HG03139 (cell line): ENCODE results near the gene PPME1.

Experiments
- ATAC-seq: cut with Tn5 transposase; IDR thresholded peaks from one replicate; pipeline ENCODE4 v1.9.1; 2021; ENCODE audit not compliant: unreplicated experiment

PPME1 gene

GRCh38 chr11:74159642-74160041 lies 11.4 kb upstream of the PPME1 start:
- ATAC-seq = no peak

- ATAC-seq = no peak
These were observed 8.2 kb upstream of the PPME1 start for GRCh38 chr11:74162681-74163467.

DNA sequence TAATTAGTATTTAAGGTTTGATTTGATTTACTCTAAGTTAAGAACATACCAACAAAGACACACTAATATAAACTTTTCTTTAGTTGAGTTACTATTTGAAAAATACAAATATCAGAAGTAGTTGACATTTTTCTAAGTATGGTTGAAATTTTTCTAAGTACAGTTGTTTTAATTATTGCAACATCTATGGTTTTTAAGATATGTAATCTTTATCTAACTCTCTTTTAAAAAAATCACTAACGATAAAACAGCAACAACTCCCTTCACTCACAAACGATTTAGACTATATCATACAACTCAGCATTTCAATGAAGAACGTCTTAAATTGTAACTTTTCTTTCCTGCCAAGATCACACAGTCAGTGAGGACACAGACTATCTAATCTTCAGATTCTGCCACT lies 2.3 kb upstream of the PPME1 start:
- no peak for ATAC-seq

GRCh38 chr11:74169738-74170458 lies 1.2 kb upstream of the PPME1 start:
- ATAC-seq = no peak

- no peak for ATAC-seq
These were observed 510 bp downstream of the PPME1 start for GRCh38 chr11:74171630-74171968.

GRCh38 chr11:74171997-74172396 lies 908 bp downstream of the PPME1 start:
- ATAC-seq = no peak

DNA sequence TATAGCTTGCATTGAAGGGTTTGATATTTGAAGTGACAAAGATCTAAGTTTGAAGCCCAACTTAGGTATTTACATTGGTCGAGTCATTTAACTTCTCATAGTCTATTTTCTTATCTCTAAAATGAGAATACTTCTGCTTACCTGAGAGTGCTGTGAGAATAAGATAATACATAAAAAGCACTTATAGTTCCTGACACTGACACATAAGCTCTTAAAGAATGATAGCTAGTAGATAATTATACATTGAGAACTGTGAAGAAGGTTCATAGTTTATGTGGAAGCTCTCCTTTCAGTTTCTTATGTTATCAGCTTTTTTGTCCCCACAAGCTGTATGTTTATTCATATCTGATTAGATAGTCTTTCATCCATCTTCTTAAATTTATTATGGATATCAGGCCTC lies 4.8 kb downstream of the PPME1 start:
- ATAC-seq = no peak

DNA sequence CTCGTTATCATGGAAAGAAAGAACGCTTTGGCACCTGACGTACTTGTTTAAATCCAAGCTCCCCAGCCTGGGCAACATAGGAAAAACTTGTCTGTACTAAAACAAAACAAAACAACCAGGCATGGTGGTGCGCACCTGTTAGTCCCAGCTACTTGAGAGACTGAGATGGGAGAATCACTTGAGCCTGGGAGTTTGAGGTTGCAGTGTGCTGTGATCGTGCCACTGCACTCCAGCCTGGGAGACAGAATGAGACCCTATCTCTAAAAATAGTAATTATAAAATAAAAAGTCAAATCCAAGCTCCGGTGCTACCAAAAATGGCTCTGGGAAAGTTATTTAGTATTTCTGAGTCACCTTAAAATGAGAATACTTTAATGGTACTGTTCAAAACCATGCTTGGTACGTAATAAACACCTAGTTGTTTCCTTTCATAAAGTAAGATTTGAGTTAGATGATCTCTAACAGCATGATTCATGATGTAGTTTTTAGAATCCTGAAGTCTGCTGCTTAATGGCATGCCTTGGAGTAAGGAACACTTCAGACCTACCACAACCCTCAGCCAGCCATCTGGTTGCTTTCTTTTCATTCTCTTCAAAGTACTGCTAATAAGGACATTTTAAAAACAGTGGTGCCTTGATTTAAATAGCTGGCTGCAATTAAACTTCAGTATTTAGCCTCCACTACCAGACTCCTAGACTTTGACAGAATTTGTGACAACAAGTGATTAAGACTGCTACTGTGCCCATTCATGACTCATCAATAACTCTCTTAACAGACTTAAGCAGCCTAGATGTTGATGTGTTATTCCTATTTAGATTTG lies 8.4 kb downstream of the PPME1 start:
- ATAC-seq = no peak

DNA sequence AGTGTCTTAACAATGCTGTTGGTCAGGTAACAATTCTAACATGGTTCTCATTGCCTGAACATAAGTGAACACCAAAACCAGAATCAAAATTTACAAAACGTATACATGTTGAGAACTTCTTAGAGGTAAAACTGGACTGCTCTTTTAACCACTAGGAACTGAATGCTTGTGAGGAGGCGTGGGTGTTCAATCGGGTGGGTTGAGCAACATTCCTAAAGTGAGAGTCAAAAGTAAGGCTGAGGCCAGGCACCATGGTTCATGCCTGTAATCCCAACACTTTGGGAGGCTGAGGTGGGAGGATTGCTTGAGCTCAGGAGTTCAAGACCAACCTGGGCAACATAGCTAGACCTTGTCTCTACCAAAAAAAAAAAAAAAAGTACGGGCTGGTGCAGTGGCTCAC lies 11.5 kb downstream of the PPME1 start:
- ATAC-seq = no peak

GRCh38 chr11:74185285-74185684 lies 14.2 kb downstream of the PPME1 start:
- no peak for ATAC-seq

DNA sequence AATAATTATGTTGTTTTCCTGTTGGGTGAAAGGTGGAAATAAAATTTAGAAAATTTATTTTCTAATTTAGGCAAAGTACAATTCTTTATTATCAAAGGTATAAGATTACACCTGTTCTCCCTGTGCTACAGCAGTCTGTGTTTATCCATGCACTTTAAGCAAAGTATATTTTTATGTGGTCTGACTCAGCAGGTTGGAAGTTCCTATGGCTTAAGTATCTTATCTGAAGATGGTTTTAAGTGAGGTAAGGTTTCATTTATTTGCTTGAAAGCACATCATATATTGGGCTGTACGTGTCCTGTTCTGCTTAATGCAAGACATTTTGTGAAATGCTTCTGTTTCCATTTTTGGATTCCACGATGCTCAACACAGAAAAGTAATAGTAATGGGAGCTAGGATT lies 14.6 kb downstream of the PPME1 start:
- ATAC-seq = no peak

DNA sequence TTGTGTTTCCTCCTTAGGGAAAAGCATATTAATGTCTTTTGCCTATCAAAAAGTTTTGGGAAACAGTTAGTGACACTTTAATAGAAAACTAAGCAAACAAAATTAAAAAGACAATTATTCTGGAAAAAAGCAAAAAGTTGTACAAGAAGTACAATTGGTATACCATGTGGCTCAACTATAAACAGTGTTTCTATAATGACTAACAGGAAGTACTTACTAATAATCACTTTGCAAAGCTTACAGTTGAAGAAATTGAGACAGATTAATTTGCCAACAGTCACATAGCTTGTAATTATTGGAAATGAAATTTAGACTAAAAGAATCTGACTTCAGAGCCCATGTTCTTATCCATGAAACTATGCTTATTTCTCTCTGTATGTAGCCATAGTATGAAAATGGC lies 24.7 kb downstream of the PPME1 start:
- ATAC-seq = no peak

GRCh38 chr11:74196781-74197486 lies 25.8 kb downstream of the PPME1 start:
- no peak for ATAC-seq

DNA sequence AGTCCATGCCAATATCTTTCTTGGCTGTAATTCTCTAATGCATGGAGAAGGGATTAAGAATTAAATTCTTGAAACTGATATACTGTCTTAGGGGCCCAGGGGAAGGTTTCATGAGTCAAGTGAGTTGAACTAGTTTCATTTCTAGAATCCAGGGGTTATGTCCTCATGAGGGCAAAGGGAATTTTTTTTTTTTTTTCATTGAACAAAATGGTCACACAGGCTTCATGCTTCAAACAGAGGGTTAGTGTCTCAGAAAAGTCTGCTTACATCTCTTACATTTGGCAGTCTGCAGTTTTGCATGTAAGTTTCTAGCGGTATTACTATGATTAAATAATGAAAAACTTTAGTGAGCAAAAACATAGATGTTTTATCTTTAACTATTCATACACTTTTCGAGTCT lies 32.9 kb downstream of the PPME1 start:
- ATAC-seq = no peak

DNA sequence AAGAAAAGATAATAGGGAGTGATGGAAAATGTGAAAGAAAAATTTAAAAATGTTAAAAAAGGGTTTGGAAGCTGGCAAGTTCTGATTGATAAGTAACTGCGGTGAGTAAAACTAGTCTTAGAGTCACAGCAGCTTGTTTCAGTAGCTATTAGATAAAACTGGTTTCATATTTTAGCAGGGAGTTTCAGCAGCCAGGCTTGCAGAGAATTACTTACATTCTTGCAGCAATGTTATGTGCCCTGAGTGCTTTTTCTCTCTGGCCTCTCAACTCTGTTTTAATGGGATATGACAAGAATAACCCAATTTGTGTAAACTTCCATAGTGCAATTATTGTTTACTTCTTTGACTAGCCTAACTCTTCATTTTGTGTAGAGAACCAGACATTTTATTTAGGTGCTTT lies 33.6 kb downstream of the PPME1 start:
- no peak for ATAC-seq

- no peak for ATAC-seq
These were observed 34.1 kb downstream of the PPME1 start for GRCh38 chr11:74205181-74205580.

GRCh38 chr11:74206746-74207145 lies 35.7 kb downstream of the PPME1 start:
- ATAC-seq = no peak

- ATAC-seq = no peak
These were observed 37.4 kb downstream of the PPME1 start for GRCh38 chr11:74208507-74208906.

DNA sequence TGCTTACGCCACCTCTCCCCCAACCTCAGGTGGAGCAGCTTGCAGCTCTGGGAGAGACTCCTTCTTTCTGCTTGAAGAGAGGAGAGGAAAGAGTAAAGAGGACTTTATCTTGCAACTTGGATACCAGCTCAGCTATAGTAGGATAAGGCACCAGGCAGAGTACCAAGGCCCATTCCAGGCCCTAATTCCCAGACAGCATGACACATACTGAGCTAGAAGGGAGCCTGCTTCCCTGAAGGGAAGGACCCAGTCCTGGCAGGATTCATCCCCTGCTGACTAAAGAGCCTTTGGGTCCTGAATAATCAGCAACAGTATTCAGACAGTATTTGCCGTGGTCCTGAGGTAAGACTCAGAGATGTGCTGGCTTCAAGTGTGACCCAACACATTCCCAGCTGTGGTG lies 41.4 kb downstream of the PPME1 start:
- no peak for ATAC-seq

GRCh38 chr11:74220376-74220775 lies 49.3 kb downstream of the PPME1 start:
- ATAC-seq = no peak

DNA sequence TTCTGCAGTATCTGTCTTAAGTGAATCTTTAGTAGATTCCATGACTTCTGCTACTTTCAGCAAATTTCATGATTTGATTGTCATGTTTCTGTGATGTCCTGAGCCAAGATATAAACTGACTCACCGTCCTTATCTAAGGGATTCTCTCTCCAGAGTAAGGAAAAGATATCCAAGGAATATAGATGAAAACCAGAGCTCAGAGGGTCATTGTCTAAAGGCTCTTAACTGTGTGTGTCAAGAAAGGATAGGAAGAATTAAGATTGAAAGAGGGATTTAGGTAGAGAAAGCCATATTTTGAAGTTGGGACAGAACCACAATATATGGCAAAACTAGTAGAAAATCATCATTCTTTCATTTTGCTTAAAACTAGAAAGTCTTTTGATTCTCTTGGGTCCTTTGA lies 50.7 kb downstream of the PPME1 start:
- ATAC-seq = no peak
